SK-N-MC (cell line): ENCODE data around the gene GH1.
"Not testable (repeated sequence)": the region's sequence is repeated elsewhere in the genome, so short reads cannot be mapped to it uniquely, and the experiment has no call there.

Experiments used
- DNase-seq: peaks from one replicate; pipeline ENCODE4 v3.0.0-alpha.2; 2011; ENCODE audit warnings: low read depth, low spot score
- H3K27ac ChIP-seq: fragments of 200-600 bp; sonication (generic); 2 replicates; pipeline ENCODE4 v1.5.1; 2016; ENCODE audit warnings: mixed run types
- H3K36me3 ChIP-seq: fragments of 200-600 bp; sonication (generic); 2 replicates; pipeline ENCODE4 v1.6.1; 2017; ENCODE audit warnings: antibody characterized with exemption, low read length, mixed read lengths; ENCODE audit not compliant: insufficient read depth
- H3K4me3 ChIP-seq: fragments of 200-600 bp; sonication (generic); 2 replicates; pipeline ENCODE4 v1.5.1; 2016
- H3K9ac ChIP-seq: fragments of 200-600 bp; sonication (generic); 2 replicates; pipeline ENCODE4 v1.8.0; 2017; ENCODE audit warnings: mixed run types, mixed read lengths; ENCODE audit not compliant: insufficient read length
- H3K9me3 ChIP-seq: fragments of 200-600 bp; sonication (generic); 2 replicates; pipeline ENCODE4 v1.6.1; 2017; ENCODE audit warnings: low read depth, mild to moderate bottlenecking, antibody characterized with exemption, low read length, moderate library complexity, mixed read lengths
- EZH2 ChIP-seq: fragments of 200-600 bp; sonication (generic); IDR thresholded peaks from one replicate; pipeline ENCODE4 v1.6.1; 2017; ENCODE audit warnings: antibody characterized with exemption
- FOXP2 ChIP-seq: optimal IDR thresholded peaks from 2 replicates; pipeline ENCODE3; 2011; ENCODE audit warnings: mild to moderate bottlenecking, moderate library complexity; ENCODE audit not compliant: insufficient read depth; ENCODE audit errors: extremely low read length, control extremely low read depth
- POLR2AphosphoS5 ChIP-seq: IDR thresholded peaks from 2 replicates; pipeline ENCODE4 v1.6.1; 2012; ENCODE audit warnings: mild to moderate bottlenecking, low read depth, low read length, borderline replicate concordance

GH1 gene

DNA sequence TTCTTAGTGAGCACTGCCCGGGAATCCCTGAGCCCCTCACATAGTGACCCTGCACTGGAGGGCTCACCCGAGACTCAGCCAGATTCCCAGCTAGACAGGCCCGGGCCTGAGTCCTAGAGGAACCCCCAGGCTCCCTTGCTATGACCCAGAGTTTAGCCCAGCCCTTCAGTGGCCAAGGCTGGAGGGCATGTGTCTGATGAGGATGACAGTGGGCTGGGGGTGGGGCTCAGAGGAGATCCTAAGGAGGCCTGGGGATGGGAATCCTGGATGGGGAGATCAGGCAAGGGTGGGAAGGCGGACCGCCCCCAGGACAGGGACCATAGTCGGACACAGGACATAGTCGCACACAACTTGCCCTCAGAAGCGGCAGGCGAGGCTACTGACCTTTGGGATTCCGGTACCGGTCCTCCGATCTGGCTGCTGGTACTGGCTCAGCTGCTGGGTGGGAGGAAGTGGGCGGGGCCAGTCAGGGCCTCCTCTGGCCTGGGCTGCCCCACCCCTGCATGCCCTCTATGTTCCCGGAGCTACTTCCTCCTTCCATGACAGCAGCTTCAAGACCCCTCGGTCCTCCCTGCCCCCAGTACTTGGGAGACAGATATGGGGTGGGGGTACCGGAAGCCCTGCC, 12.4 kb upstream of the GH1 start:
- Histone ChIP-seq H3K27ac (no peak overlapping the region), H3K9ac (no peak overlapping the region), H3K9me3 (no peaks in the 10 kb centered on the region), H3K36me3 (no peaks in the 10 kb centered on the region), H3K4me3 (no peak overlapping the region)
- no peak for DNase-seq
- TF ChIP-seq FOXP2 = no peak
- TF ChIP-seq EZH2 = no peak
- no peak for TF ChIP-seq POLR2AphosphoS5

DNA sequence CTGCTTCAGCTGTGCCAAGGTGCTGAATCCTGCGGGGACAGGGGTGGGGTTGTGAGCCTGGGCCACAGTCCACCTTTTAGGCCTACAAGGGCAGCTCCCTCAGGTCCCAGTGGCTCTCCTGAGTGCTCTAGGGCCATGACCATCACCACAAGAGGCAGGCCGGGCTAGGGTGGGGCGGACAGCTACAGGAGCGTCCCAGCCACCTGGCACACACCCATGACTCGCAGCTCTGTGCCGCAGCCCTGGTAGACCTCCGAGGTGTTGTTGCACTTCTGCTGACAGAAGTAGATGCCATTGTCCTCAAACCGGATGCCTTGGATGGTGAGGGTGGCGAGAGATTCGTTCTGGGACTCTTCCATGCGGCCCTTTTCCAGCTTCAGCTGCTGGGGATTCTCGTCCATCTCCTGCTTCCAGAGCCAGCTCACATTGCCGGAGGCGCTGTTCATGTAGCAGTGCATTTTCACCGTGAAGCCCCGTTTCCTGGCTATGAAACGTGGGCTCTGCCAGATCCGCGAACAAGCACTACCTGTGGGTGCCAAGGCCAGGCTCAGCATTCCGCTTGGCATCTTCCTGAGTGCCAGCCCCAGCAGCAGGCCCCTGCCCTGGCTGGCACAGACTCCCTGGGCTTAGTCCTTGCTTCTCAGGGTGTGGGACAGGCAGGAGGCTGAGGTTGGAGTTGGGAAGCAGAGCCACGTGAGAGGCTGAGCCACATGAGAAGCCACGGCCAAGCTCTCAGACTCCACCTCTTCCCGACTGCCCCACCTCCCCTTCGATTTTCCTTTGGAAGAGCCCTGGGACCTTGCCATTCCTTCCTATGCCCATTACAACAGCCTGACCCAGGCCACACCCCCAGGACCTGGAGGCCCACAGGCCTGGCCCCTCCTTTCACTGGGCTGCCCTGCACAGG, 11.5 kb upstream of the GH1 start:
- no peak for DNase-seq
- Histone ChIP-seq H3K9ac (no peak overlapping the region), H3K36me3 (no peaks in the 10 kb centered on the region), H3K27ac (no peak overlapping the region), H3K4me3 (no peak overlapping the region), H3K9me3 (no peaks in the 10 kb centered on the region)
- TF ChIP-seq FOXP2 (no peak), POLR2AphosphoS5 (no peak), EZH2 (no peak)

DNA sequence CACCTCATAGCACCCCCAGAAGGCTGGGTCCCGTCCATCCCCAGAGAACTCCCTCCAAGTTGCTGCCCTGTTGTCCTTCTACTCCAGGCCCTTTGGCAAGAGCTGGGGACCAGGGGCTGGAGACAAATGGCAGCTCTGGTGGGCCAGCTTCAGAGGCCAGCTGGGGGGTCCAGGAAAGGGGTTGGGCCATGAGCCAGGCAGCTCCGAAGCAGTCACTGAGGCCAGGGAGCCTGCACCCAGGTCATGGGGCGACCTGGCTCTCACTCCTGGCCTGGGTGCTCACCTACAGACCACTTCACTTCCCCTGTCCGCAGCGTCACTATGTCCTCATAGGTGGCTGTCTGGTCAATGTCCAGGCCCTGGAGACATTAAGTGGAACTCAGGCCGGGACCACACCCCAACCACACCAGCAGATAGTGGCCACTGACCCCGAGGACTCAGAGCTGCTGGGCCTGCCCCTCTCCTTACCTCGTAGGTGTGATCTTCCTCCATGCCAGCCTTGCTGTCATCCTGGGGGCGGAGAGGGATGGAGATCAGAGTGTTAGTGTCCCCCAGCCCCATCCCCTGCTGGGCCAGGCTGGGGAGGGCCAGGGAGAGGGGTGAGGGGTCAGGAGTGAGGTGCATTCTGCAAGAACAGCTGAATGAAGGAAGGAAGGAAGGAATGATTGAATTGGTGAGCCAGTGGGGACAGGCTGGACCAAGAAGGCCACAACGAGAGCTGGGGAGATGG, 10.5 kb upstream of the GH1 start:
- Histone ChIP-seq H3K9me3 (no peaks in the 10 kb centered on the region), H3K9ac (no peak overlapping the region), H3K36me3 (no peaks in the 10 kb centered on the region), H3K4me3 (no peak overlapping the region), H3K27ac (no peak overlapping the region)
- no peak for TF ChIP-seq FOXP2
- no peak for TF ChIP-seq POLR2AphosphoS5
- TF ChIP-seq EZH2 = no peak
- DNase-seq = no peak

DNA sequence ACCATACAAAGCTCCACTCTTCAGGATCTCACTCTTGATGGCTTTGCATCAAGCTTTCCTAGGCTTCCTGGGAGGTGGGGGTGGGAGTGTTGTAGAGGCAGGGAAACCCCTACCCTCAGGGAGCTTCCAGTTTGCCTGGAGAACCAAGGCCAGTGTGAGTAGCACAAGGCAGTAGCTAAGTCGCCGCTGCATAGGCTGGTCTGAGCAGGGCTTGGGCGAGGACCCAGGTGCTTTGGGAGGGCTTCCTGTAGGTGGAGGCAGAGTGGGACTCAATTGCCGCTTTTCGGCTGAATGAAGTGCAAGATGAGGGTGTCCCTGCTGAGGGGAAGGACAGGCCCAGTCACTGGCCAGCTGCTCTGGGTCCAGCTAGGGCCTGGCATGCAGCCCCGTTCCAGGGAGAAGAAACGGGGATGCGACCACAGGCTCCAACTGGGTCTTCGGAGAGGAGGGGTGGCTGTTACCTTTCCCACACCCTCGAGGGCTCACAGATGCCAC, 9.6 kb upstream of the GH1 start:
- H3K27ac ChIP-seq = no peak overlapping the region

DNA sequence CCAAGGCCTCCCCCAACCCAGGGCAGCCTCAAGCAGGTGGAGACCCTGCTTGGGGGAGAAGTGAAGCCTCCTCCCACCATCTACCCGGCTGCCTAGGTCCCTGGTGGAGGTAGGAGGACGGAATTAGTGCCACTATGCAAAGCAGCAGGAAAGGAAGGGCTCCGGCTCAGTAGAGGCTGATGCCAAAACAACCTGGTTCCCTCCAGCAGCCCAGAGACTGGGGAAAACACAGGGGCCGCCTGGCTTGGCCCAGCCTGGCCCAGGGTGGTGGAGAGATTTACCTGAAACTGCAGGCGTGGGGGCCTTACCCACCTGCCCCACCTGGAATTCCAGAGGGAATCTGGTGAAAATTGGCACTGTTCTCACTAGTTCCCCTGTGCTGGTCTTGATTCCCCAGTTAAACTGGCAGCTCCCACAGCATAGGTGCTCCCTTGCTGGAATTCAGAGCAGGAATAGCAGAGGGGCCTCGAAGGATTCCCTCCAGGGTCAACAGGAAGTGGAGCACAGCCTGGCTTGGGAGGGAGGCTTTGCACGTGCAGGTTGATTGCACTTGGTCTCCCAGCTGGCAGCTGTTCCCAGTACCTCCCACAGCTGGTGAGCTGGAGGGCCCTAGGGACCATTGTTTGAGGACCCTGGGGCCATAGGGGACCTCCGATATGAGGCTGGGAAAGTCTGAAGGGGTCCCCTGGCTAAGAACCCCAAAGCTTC, 9.0 kb upstream of the GH1 start:
- no peak overlapping the region for H3K4me3 ChIP-seq
- no peak for TF ChIP-seq FOXP2
- no peak for TF ChIP-seq EZH2
- no peak for TF ChIP-seq POLR2AphosphoS5
- H3K9ac ChIP-seq = no peak overlapping the region
- H3K27ac ChIP-seq = no peak overlapping the region
- no peak for DNase-seq
- H3K9me3 ChIP-seq = no peaks in the 10 kb centered on the region
- no peaks in the 10 kb centered on the region for H3K36me3 ChIP-seq

More for the DNA sequence above, 9.6 kb upstream of the GH1 start:
- H3K9ac ChIP-seq = no peak overlapping the region
- H3K4me3 ChIP-seq = no peak overlapping the region
- no peaks in the 10 kb centered on the region for H3K9me3 ChIP-seq
- no peak for DNase-seq
- H3K36me3 ChIP-seq = no peaks in the 10 kb centered on the region
- TF ChIP-seq EZH2 (no peak), POLR2AphosphoS5 (no peak), FOXP2 (no peak)

DNA sequence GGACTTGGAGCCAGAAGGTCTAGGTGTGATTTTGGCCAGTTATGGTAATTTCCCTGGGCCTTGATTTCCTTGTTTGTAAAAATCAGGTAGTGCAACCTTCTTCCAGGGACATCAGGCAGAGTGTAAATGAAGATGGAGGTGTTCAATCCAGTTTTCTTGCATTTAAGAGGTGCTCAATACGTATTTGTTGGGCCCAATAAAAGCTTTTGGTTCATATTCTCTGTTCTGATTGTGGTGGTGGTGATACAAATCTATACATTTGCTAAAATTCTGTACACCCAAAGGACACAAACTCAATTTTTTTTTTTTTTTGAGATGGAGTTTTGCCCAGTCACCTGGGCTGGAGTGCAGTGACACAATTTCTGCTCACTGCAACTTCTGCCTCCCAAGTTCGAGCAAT, 7.5 kb upstream of the GH1 start:
- no peaks in the 10 kb centered on the region for H3K36me3 ChIP-seq
- DNase-seq = no peak
- TF ChIP-seq POLR2AphosphoS5 = no peak
- TF ChIP-seq FOXP2 = no peak
- TF ChIP-seq EZH2 = no peak
- no peaks in the 10 kb centered on the region for H3K9me3 ChIP-seq
- no peak overlapping the region for H3K27ac ChIP-seq
- no peak overlapping the region for H3K4me3 ChIP-seq
- H3K9ac ChIP-seq = no peak overlapping the region

DNA sequence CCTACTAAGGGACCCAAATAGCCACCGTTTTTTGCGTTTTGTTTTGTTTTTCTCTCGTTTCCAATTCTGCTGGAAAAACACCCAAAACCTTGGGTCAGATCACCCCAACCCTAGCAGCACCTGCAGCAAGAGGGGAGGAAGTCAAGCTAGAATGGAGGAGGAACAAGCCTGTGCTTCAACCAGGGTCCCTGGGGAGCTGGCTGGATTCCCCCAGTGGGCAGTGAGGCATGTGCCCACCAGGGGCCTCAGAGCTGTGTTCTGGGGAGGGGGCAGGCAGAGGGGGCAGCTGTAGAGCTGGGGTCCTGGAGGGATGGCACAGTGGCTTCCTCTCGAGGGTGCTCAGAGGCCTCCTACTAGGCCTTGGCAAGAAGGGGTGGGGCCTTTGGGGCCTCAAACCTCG, 7.0 kb upstream of the GH1 start:
- Histone ChIP-seq H3K9ac (no peak overlapping the region), H3K36me3 (no peaks in the 10 kb centered on the region)

DNA sequence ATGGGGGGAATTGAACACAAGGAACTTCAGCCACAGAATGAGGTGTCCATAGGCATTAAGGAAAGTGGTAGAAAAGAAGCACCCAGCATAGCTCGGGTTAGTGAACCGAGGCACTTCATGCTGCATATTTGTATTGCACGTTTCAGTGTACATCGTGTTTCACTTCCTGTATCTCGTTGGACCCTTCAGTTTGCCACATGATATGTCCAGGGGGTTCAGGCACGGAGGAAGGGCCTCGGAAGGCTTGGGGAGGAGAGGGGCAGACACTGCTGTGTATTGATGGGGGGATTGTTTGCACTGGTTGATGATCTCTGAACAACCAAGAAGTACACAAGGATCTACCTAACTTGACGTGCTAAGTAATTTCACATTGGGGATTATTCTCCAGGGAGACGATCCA, 3.8 kb upstream of the GH1 start:
- H3K27ac ChIP-seq, DNase-seq: not testable (repeated sequence)

More for the DNA sequence above, 7.0 kb upstream of the GH1 start:
- Histone ChIP-seq H3K4me3 (no peak overlapping the region), H3K9me3 (no peaks in the 10 kb centered on the region), H3K27ac (no peak overlapping the region)
- TF ChIP-seq POLR2AphosphoS5 = no peak
- no peak for TF ChIP-seq EZH2
- TF ChIP-seq FOXP2 = no peak
- no peak for DNase-seq

DNA sequence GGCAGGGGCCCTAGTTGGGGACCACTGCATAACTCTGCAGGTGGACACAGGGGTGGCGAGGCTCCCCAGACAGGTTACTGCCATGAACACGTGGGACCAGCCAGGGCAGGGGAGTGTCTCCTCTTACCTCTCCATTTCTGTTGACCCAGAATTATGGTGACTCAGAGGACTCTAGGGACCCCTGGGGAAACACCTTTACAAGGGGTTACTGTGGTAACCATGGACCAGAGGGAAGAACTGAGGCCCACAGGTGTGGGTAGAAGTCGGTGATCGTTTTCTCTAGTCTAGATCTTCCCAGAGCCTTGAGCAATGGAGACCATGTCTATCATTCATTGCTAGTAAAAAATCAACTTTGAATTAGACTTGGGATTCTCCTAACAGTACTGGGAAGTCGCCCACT, 2.1 kb upstream of the GH1 start:
- H3K27ac ChIP-seq, H3K9me3 ChIP-seq, H3K36me3 ChIP-seq, H3K9ac ChIP-seq, DNase-seq, H3K4me3 ChIP-seq: not testable (repeated sequence)

More for the DNA sequence above, 3.8 kb upstream of the GH1 start:
- not testable (repeated sequence) for H3K4me3 ChIP-seq, H3K36me3 ChIP-seq, H3K9me3 ChIP-seq, H3K9ac ChIP-seq

DNA sequence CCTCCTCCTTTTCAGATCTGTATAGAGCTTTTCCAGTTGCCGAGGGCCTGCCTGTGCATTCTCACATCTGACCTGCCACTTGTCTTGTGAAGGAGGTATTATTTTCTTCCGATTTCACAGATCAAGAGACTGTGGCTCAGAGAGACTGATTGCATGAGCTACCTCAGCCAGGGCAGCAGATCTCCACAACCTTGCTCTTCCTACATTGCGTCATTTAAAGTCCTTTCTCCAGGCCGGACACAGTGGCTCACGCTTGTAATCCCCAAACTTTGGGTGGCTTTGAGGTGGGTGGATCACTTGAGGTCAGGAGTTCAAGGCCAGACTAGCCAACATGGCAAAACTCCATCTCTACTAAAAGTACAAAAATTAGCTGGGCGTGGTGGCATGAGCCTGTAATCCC, 1.4 kb upstream of the GH1 start:
- DNase-seq, H3K27ac ChIP-seq, H3K9ac ChIP-seq, H3K9me3 ChIP-seq, H3K36me3 ChIP-seq, H3K4me3 ChIP-seq: not testable (repeated sequence)
